NOMO-1 treated with DMSO at 0.1 percent for 48 hours (cell line): ENCODE data around the gene ETNPPL.
"Not testable (repeated sequence)": the region's sequence is repeated elsewhere in the genome, so short reads cannot be mapped to it uniquely, and the experiment has no call there.

Source experiments
- DNase-seq: peaks from one replicate; lab custom pipeline; 2025; ENCODE audit not compliant: unreplicated experiment; lab: John Stamatoyannopoulos, UW

The ETNPPL gene

DNA sequence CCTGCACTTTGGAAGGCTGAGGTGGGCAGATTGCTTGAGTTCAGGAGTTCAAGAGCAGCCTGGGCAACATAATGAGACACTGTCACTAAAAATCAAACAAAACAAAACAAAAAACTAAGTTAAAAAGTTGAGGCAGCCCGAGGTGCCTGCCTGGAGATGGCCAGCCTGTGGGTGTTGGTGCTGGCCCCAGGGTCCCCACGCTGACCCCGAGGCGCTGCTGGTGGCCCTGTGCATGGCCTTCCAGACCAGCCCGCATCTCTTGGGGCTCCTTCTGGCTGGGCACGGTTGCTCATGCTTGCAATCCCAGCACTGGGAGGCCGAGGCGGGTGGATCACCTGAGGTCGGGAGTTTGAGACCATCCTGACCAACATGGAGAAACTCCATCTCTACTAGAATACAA lies 4.4 kb downstream of the ETNPPL start:
- DNase-seq, result no peak

- no peak for DNase-seq
Measured at GRCh38 chr4:108754327-108754726, 8.5 kb downstream of the ETNPPL start.

GRCh38 chr4:108751321-108751720 lies 11.5 kb downstream of the ETNPPL start:
- peak; percentile 71 for DNase-seq

DNA sequence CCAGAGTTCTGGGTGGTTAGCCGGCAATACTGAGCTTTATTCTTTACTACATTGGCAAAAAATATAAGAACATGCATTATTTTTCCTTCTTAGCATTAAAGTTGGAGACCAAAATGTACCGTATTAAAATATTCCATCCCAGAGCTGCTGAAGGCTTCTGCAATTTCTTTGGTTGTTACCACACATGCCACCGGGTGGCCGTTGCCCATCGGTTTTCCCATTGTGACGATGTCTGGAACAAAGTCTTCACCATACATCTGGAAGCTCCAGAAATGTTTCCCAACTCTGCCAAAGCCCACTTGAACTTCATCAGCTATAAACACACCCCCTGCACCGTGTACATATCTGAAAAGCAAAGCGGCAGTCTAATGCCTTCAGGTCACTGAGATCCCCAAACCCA lies 13.7 kb downstream of the ETNPPL start:
- DNase-seq, result no peak

GRCh38 chr4:108746511-108746910 lies 16.3 kb downstream of the ETNPPL start:
- no peak for DNase-seq

GRCh38 chr4:108744307-108744706 lies 18.5 kb downstream of the ETNPPL start:
- DNase-seq, result no peak

DNA sequence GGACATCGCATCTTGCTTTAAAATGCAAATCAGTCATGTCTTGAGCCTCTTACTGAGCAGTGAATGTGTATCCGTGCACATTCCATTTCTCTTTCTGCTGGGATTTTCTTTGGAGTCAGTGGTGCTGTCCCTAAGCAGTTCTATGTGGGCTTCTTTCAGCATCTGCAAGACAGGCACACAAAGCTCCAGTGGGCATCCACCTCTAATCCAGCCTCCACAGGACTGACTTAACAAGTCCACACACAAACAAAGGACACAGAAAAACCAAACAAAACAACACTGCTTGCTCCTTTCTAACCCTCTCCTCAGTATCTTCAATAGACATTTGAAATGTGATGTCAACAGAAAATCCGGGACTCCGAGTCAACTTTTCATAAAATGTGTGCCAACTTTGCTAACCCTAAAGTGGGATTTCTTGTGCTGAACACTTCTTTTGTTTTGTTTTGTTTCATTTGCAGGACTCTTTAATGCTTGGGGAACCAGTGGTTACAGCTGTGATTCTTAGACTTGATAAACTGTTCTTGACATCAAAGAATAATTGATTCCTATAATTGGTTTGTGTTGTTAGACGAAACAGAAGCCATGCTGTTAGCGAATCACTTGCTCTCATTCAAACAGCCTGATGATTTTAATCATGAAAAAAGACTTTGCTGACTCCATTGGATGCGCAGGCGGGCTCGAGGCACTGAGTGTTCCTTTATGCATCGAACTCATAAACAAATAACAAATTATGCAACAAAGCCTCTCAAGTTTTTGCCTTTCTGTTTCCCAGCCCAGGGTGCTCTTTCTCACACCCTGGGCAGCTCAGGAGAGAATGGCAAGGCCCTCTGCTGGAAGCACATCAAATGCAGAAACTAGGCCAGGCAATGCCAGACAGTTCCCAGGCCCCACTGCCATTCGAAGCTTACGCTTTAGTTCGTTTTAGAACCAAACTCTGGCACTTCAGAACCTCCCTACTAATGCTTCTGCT lies 20.1 kb downstream of the ETNPPL start:
- DNase-seq, result no peak

DNA sequence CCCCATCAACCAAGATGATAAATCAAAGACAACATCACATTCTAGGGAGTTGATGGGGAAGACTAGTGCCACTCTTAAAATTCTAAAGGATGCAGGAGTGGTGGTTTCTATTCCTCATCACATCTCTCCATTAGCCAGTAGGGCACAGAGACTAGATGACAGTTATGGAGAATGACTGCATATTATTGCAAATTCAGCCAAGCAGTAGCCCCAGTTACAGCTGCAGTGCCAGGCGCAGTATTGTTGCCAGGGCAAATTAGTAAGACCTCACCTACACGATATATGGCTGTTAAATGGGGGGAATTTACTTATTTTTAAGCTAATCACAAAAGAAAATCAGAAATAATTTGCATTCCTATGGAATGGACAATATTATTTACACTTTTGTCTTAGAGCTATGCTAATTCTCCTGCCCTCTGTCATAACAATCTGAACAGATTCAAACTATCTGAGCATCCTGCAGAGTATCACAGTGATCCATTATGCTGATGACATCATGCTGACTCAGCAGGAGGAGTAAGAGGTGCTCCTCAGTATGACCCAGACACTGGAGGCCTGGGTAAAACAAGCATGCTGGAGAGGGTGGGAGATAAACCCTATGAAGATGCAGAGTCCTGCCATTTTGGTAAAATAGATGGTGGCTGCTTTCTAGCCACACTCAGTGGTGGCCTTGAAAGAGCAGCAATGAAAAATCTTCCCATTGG lies 24.7 kb downstream of the ETNPPL start:
- no peak for DNase-seq

DNA sequence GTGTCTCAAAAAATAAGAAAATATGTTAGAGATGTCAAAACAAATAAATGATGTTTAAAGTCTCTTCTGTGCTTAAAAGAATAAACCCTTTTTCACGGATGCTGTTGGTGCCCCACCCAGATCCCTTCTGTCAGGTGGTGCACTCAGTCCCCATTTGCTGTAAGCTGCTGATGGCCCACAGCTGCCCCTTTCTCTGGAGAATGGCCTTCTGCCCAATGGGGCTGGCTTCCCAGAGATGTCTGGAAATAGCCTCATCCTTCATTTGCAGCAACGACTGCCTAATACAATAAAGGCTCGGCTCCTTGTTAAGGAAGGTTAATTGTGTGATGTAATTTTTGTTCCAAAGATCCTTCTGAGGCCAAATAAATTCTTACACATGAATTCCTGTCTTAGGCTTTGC lies 31.8 kb downstream of the ETNPPL start:
- DNase-seq, result no peak

DNA sequence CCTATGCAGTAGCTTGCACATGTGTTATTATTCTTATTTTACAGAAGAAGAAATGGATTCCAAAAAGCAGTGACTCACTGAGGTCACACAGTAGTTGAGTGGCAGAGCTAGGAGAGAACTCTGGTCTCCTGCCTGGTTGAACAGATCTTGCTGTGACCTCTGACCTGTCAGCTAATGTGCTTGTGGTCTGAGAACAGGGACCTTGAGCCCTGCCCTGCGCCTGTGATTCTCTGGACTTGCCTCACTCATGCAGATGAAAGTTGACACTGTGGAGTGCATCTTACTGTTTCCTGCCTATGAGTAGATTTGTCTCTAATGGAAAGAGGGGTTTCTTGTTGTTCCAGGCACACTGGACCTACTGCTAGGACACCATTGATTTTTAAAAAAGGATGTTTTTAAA lies 32.3 kb downstream of the ETNPPL start:
- DNase-seq, result no peak

DNA sequence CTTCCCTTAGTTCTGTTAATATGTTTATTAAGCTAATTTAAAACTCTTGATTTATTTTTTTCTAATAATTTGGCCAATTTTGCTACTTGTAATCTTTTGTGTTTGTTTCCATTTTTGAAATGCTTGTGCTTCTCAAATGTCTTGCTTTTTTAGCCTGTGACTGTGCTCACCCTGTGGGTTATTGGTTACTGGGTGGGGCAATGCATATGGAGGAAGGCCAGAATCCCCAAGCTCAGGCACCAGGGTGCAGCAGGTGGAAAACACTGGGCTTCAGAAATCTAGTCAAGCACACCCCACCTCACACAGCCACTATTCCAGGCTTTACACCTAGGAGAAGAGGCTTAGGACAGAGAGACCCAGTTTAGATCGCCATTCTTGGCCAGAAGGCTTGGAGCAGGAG lies 33.1 kb downstream of the ETNPPL start:
- no peak for DNase-seq

GRCh38 chr4:108725457-108725856 lies 37.4 kb downstream of the ETNPPL start:
- no peak for DNase-seq

DNA sequence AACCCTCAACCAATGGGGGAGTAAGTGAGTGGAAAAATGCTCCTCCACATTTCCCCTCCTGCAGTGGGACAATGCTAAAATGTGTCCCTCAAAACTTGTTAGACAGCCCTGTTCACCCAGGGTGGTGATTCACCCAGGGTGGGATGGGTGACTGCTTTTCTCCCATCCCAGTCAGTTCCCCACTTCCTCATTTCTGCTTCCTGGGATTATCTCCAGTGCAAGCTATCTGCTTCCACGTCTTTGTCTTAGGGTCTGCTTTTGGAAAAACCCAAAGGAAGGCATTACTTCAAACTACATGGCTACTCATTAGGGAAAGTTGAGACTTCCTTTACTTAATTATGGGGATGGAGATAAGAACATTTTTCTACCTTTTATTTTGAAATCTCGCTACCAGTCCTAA lies 45.5 kb downstream of the ETNPPL start:
- no peak for DNase-seq

DNA sequence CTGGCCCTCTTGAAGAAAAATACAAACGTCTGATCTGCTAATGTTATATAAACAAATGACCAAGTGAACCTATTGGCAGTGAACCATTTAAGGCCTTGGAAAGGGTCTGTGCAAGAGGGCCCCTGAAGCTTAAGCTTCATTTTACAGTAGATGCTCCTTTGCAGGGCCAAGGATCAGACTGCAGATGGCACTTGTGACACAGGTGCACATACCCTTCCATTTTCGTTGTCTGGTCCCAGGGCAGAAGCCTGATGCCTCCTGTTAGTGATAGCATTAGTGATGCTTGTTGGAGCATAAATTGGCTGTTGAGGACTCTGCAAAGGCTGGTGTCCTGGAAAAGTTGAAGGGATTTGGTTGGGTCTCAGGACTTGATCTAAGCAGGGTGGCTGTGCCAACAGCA lies 46.5 kb downstream of the ETNPPL start:
- no peak for DNase-seq

DNA sequence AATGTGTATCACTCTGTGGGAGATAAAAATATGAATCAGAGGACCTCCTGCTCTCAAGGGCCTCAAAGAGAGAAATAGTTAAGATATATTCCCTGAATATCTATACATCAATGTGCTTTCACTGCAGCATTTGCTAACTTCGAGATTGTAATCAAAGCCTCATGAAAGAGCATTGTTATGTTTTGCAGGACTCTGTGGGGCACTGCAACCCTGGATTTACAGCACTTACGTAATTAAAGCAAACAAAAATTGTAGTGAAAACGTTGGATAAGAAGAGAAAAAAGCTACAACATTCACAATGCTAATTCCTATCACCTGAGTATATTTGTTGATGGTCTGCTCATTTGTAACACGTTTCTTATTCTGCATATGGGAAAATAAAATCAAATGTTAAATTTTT lies 48.0 kb downstream of the ETNPPL start:
- no peak for DNase-seq

DNA sequence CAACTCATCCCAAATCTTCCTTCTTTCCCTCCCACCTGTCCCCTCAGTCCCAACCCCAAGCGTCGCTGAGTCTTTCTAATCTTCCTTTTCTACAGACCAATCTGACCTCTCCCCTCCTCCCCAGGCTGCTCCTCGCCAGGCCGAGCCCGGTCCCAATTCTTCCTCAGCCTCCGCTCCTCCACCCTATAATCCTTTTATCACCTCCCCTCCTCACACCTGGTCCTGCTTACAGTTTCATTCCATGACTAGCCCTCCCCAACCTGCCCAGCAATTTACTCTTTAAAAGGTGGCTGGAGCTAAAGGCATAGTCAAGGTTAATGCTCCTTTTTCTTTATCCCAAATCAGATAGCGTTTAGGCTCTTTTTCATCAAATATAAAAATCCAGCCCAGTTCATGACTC lies 52.3 kb downstream of the ETNPPL start:
- not testable (repeated sequence) for DNase-seq

GRCh38 chr4:108709722-108710121 lies 53.1 kb downstream of the ETNPPL start:
- DNase-seq, result no peak

DNA sequence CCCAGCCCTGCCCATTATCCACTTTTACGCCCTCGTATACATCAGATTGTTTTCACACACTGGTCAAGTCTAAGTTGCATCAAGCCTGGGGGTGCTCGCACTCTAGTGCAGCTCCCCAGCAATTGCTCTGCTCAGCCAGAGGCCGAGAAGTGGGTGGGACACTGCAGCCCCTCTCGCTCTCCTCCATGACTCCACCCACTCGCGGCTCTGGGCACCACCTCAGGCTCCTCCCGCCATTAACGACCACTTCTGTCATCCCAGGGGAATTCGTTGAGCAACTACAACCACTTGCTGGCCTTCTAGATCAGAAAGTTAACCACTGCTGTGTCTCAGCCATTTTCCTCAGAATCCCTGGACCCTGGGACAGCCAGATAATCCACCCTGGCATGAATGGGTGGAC lies 53.6 kb downstream of the ETNPPL start:
- DNase-seq, result no peak

DNA sequence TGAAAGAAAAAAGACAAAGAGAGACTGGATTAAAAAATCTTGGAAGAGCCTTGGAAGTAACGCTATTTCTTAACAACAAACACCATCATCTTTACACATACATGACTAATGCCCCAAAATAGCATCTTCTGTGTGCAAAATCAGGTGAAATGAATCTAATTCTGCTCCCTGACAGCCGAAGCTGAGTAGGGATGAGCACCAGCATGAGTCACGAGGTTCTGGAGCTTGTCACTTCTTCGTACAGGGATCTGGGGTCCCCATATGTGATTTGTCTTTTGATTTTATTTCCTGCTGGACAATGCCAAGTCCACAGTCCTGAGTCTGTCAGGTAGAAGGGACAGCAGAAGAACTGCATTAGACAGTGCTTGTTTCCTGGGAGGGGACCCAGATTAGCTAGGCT lies 56.6 kb downstream of the ETNPPL start:
- DNase-seq, result no peak

GRCh38 chr4:108703966-108704365 lies 58.9 kb downstream of the ETNPPL start:
- DNase-seq, result no peak

DNA sequence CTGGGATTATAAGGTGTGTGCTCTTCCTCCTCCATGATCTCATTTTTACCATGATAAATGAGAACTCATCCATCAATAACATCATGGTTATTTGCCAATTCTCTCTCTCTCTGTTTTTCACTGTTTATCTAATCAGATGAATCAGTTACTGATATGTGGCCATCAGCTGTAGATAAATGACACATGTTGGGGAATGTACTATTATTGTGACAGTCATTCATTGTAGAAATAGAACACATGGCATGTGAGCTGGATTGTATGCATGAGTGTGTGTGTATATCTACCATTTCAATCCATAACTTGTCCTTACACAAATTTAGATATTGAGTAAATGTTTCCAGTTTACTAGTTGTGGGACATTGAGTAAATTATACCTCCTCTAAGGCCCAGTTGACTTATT lies 59.5 kb downstream of the ETNPPL start:
- DNase-seq, result no peak

- no peak for DNase-seq
Measured at GRCh38 chr4:108702960-108703359, 59.9 kb downstream of the ETNPPL start.
